Left cardiac atrium (tissue), 2 donors: ENCODE data around the gene HOXB13. TPM values are rescaled to one million over a fixed set of nuclear protein-coding genes. Genes with fewer than 3 reads are reported as not detected.

Source experiments
- microRNA-seq, 2 donors: library from miRNA; unstranded; fragments of <30 nt; microRNA quantifications; one replicate each; pipeline ENCODE4 v1.2.0, GENCODE V29; 2020
- total RNA-seq, 2 donors: library from RNA; stranded (reverse); fragmentation: NEBNext Ultra II Directional; extraction: Animal tissue kit (Norgen Biotek cat#: 25700); gene quantifications; one replicate each; pipeline ENCODE4 v1.2.1, GENCODE V29; 2021
- donor health status: DM: no; HTN: yes; CAD: no; lungs with severe emphysema.
- donor health status: DM: yes; HTN: yes; CAD: no.

HOXB13 gene
- total RNA-seq, 2 donors from 2014 or later: not detected

Small RNA genes within 50 kb of the gene (microRNA-seq; reads per million reads assigned to microRNA genes)
- gene MIR3185: 0 reads per million in 2 donors

Other genes with a start within 250 kb of the HOXB13 start
- gene HOXB1, start 197.7 kb downstream of the HOXB13 start, total RNA-seq: not detected
- 1 to 10 TPM; 6.1 to 6.7 TPM for gene HOXB2, start 183.6 kb downstream of the HOXB13 start, total RNA-seq
- gene HOXB4, start 150.4 kb downstream of the HOXB13 start, total RNA-seq: 1 to 10 TPM in 1 of 2 donors, under 1 TPM in 1; 0.31 to 1.6 TPM
- 1 to 10 TPM; 1.2 to 2.8 TPM for gene HOXB3, start 138.5 kb downstream of the HOXB13 start, total RNA-seq
- gene HOXB5, start 135.0 kb downstream of the HOXB13 start, total RNA-seq: under 1 TPM in 1 of 2 donors, not detected in 1; 0.41 TPM
- 1 to 10 TPM in 1 of 2 donors, under 1 TPM in 1; 0.63 to 2.2 TPM for gene HOXB6, start 123.8 kb downstream of the HOXB13 start, total RNA-seq
- 1 to 10 TPM in 1 of 2 donors, under 1 TPM in 1; 0.44 to 1.1 TPM for gene HOXB7, start 117.7 kb downstream of the HOXB13 start, total RNA-seq
- gene HOXB8, start 113.5 kb downstream of the HOXB13 start, total RNA-seq: under 1 TPM in 1 of 2 donors, not detected in 1; 0.32 TPM
- gene HOXB9, start 102.4 kb downstream of the HOXB13 start, total RNA-seq: not detected
- gene PRAC1, start 6.2 kb downstream of the HOXB13 start, total RNA-seq: not detected
- not detected for gene PRAC2, start 5.6 kb downstream of the HOXB13 start, total RNA-seq
- under 1 TPM in 1 of 2 donors, not detected in 1; 0.16 TPM for gene TTLL6, start 88.5 kb upstream of the HOXB13 start, total RNA-seq
- 100 to 1,000 TPM; 180 to 241 TPM for gene CALCOCO2, start 102.3 kb upstream of the HOXB13 start, total RNA-seq
- gene ATP5MC1, start 164.0 kb upstream of the HOXB13 start, total RNA-seq: 100 to 1,000 TPM; 356 to 396 TPM
- 10 to 100 TPM; 42.7 to 51.7 TPM for gene UBE2Z, start 179.7 kb upstream of the HOXB13 start, total RNA-seq
- gene SNF8, start 216.1 kb upstream of the HOXB13 start, total RNA-seq: 100 to 1,000 TPM in 1 of 2 donors, 10 to 100 TPM in 1; 94.7 to 109 TPM
- not detected for gene GIP, start 239.8 kb upstream of the HOXB13 start, total RNA-seq